HepG2 (cell line): Measurements from ENCODE around the gene RIPOR3. TPM values are rescaled to one million over a fixed set of nuclear protein-coding genes. Genes with fewer than 3 reads are reported as not detected.

Experiments
- BRCA1 ChIP-seq: sonication (generic); formaldehyde crosslinking; IDR thresholded peaks from 2 replicates; pipeline ENCODE4 v1.4.0; 2020; ENCODE audit warnings: missing genetic modification reagents
- CBFB ChIP-seq: sonication (generic); formaldehyde crosslinking; IDR thresholded peaks from 2 replicates; pipeline ENCODE4 v1.4.0; 2020; ENCODE audit warnings: missing genetic modification reagents
- ETS1 ChIP-seq: sonication (generic); formaldehyde crosslinking; IDR thresholded peaks from 2 replicates; pipeline ENCODE4 v1.4.0; 2020; ENCODE audit warnings: missing genetic modification reagents
- HMGXB4 ChIP-seq, 2 experiments: sonication (generic) in 1 of 2; formaldehyde crosslinking in 1 of 2; IDR thresholded peaks; 2 replicates each; pipeline versions ENCODE4 v1.4.0 to v1.6.1; 2018 to 2020; ENCODE audit warnings: missing genetic modification reagents in 2 of 2, borderline replicate concordance in 1 of 2, low read depth in 1 of 2, mild to moderate bottlenecking in 1 of 2, missing biosample characterization in 1 of 2
- MLX ChIP-seq: IDR thresholded peaks from 2 replicates; pipeline ENCODE4 v1.6.1; 2016
- MTF2 ChIP-seq: sonication (generic); formaldehyde crosslinking; IDR thresholded peaks from 2 replicates; pipeline ENCODE4 v1.5.0; 2020; ENCODE audit warnings: missing genetic modification reagents, borderline replicate concordance
- MXD4 ChIP-seq: IDR thresholded peaks from 2 replicates; pipeline ENCODE4 v1.6.1; 2016; ENCODE audit warnings: mild to moderate bottlenecking, missing biosample characterization, missing genetic modification reagents
- ONECUT2 ChIP-seq: sonication (generic); formaldehyde crosslinking; IDR thresholded peaks from 2 replicates; pipeline ENCODE4 v1.4.0; 2020; ENCODE audit warnings: missing genetic modification reagents
- SMAD3 ChIP-seq: sonication (generic); formaldehyde crosslinking; IDR thresholded peaks from 2 replicates; pipeline ENCODE4 v1.4.0; 2020; ENCODE audit warnings: missing genetic modification reagents
- TEF ChIP-seq: sonication (generic); formaldehyde crosslinking; IDR thresholded peaks from 2 replicates; pipeline ENCODE4 v1.5.0; 2020; ENCODE audit warnings: missing genetic modification reagents
- TFE3 ChIP-seq: IDR thresholded peaks from 2 replicates; pipeline ENCODE4 v1.6.1; 2016
- ZNF30 ChIP-seq: sonication (generic); formaldehyde crosslinking; IDR thresholded peaks from 2 replicates; pipeline ENCODE4 v1.5.0; 2020; ENCODE audit warnings: mild to moderate bottlenecking, missing genetic modification reagents
- ZNF501 ChIP-seq: sonication (generic); formaldehyde crosslinking; IDR thresholded peaks from 2 replicates; pipeline ENCODE4 v1.5.1; 2020; ENCODE audit warnings: mild to moderate bottlenecking, moderate library complexity, missing genetic modification reagents
- ZNF574 ChIP-seq: sonication (generic); formaldehyde crosslinking; IDR thresholded peaks from 2 replicates; pipeline ENCODE4 v1.4.0; 2020; ENCODE audit warnings: missing genetic modification reagents
- polyA plus RNA-seq, 8 experiments: library from polyadenylated mRNA; depleted of rRNA in 3 of 8; stranded (reverse) in 7 of 8; unstranded in 1 of 8; fragments of >200 nt; fragmentation: Illumina TruSeq in 4 of 8; extraction: Trizol in 4 of 8; gene quantifications; 2 replicates each; pipeline versions ENCODE4 v1.2.1 to v1.2.3, GENCODE V29; 2011 to 2016; ENCODE audit warnings: low read depth in 4 of 8, missing spikeins in 1 of 8, mixed read lengths in 1 of 8; ENCODE audit not compliant: insufficient read depth in 1 of 8
- total RNA-seq, 5 experiments: library from RNA; depleted of rRNA; stranded (reverse); fragments of >200 nt; fragmentation: Illumina TruSeq; extraction: Trizol; gene quantifications; 2 replicates each; pipeline ENCODE4 v1.2.3, GENCODE V29; 2016; ENCODE audit warnings: low read depth in 1 of 5

RIPOR3 gene
- total and polyA plus RNA-seq, 2 of the 13 experiments (the other 11 are each of a cell fraction or from before 2014, with no cell fraction given): 0.18 TPM; not detected in 1

- TF ChIP-seq ZNF574 (CRISPR knock-in tag) (peak; percentile 85), ZNF501 (CRISPR knock-in tag) (0 out of 2 replicates have a peak, but pooled peaks have one; percentile 38), MLX (CRISPR knock-in tag) (peak; percentile 83), ONECUT2 (CRISPR knock-in tag) (no peak), HMGXB4 (CRISPR knock-in tag; IDR thresholded peaks at IDR 0.05; ENCODE audit: borderline replicate concordance in 1 of 2, low read depth in 1 of 2) (peak; percentile 59 to 64; a peak in 2 of 4 replicates), ETS1 (CRISPR knock-in tag) (0 out of 2 replicates have a peak, but pooled peaks have one; percentile 73), MXD4 (CRISPR knock-in tag) (peak; percentile 85), MTF2 (CRISPR knock-in tag) (peak; percentile 72; the same call in 1 of the 2 replicates), ZNF30 (CRISPR knock-in tag) (no peak), CBFB (CRISPR knock-in tag) (peak; percentile 81; the same call in 1 of the 2 replicates), TFE3 (CRISPR knock-in tag) (peak; percentile 76; the same call in 1 of the 2 replicates), SMAD3 (peak; percentile 84; the same call in 1 of the 2 replicates), BRCA1 (CRISPR knock-in tag) (no peak; the same call in 1 of the 2 replicates), TEF (peak; percentile 94)
Observed at GRCh38 chr20:50680105-50680960, 11.0 kb downstream of the RIPOR3 start (continued).
